Measurements from ENCODE around the gene RAD51B. TPM values are rescaled to one million over a fixed set of nuclear protein-coding genes. Genes with fewer than 3 reads are reported as not detected.

RAD51B gene
- total RNA-seq, 1 experiment from 2014 or later = 10.8 TPM

- no peaks in the 10 kb centered on the region for H3F3A ChIP-seq (ENCODE audit: low read length, unreplicated experiment)
Observed at GRCh38 chr14:68677476-68677875, 857.9 kb downstream of the RAD51B start.

GRCh38 chr14:68677901-68678300 is 858.3 kb downstream of the RAD51B start:
- H3K9me3 ChIP-seq (ENCODE audit: low read length) = no peaks in the 10 kb centered on the region
- no peaks in the 10 kb centered on the region for H3K27me3 ChIP-seq (ENCODE audit: low read length)
- intact Hi-C loops (cut with micrococcal nuclease) = no loop called here
- ChIA-PET CTCF (no interaction called here), POLR2A (ENCODE audit: unreplicated experiment) (interaction anchor here (0.6 kb wide), 1 partner anchor 144 kb away, joined by 3 read pairs; no protein-coding TSS in a partner anchor)
- H3K4me2 ChIP-seq (ENCODE audit: low read length) = no peak overlapping the region
- H3K27ac ChIP-seq (ENCODE audit: low read length) = no peak overlapping the region
- H3F3A ChIP-seq (ENCODE audit: low read length, unreplicated experiment) = no peaks in the 10 kb centered on the region
- no peak for DNase-seq
- no peak overlapping the region for H2AFZ ChIP-seq (ENCODE audit: low read length)
- no peak overlapping the region for H3K4me3 ChIP-seq (ENCODE audit: low read length)
- H3K79me2 ChIP-seq (ENCODE audit: low read length) = no peaks in the 10 kb centered on the region
- peaks cover 29% of the 10 kb centered on the region for H3K4me1 ChIP-seq (ENCODE audit: insufficient read depth, low read length)
- H3K9me2 ChIP-seq (replicated peaks; ENCODE audit: low read length) = no peaks in the 10 kb centered on the region
- TF ChIP-seq EZH2 (IDR thresholded peaks at IDR 0.05; ENCODE audit: low read length, unreplicated experiment) (no peak), CTCF (conservative IDR thresholded peaks at IDR 0.05; ENCODE audit: low read depth, low read length) (no peak), EZH2phosphoT487 (IDR thresholded peaks at IDR 0.05; ENCODE audit: borderline replicate concordance, low read length) (no peak)
- BruUV-seq (replicated peaks) = no TSS peak
- ATAC-seq = no peak
- H3K36me3 ChIP-seq (ENCODE audit: low read depth, low read length) = no peaks in the 10 kb centered on the region
- no peaks in the 10 kb centered on the region for H4K20me1 ChIP-seq (ENCODE audit: low read length)
- H3K9ac ChIP-seq (ENCODE audit: low read length) = no peak overlapping the region

More at GRCh38 chr14:68677476-68677875, 857.9 kb downstream of the RAD51B start:
- H3K27me3 ChIP-seq (ENCODE audit: low read length) = no peaks in the 10 kb centered on the region
- H3K9ac ChIP-seq (ENCODE audit: low read length) = no peak overlapping the region
- no peaks in the 10 kb centered on the region for H3K79me2 ChIP-seq (ENCODE audit: low read length)
- CTCF ChIA-PET = no interaction called here
- no peaks in the 10 kb centered on the region for H3K36me3 ChIP-seq (ENCODE audit: low read depth, low read length)
- H3K4me3 ChIP-seq (ENCODE audit: low read length) = no peak overlapping the region
- H3K4me1 ChIP-seq (ENCODE audit: insufficient read depth, low read length) = peaks cover 26% of the 10 kb centered on the region
- no TSS peak for BruUV-seq (replicated peaks)
- no peak overlapping the region for H3K4me2 ChIP-seq (ENCODE audit: low read length)
- H3K9me2 ChIP-seq (replicated peaks; ENCODE audit: low read length) = no peaks in the 10 kb centered on the region
- TF ChIP-seq EZH2 (IDR thresholded peaks at IDR 0.05; ENCODE audit: low read length, unreplicated experiment) = no peak
- no peak for TF ChIP-seq EZH2phosphoT487 (IDR thresholded peaks at IDR 0.05; ENCODE audit: borderline replicate concordance, low read length)
- TF ChIP-seq CTCF (conservative IDR thresholded peaks at IDR 0.05; ENCODE audit: low read depth, low read length) = no peak
- H3K27ac ChIP-seq (ENCODE audit: low read length) = no peak overlapping the region
- H3K9me3 ChIP-seq (ENCODE audit: low read length) = no peaks in the 10 kb centered on the region
- ATAC-seq (no peak), DNase-seq (no peak)
- no peaks in the 10 kb centered on the region for H4K20me1 ChIP-seq (ENCODE audit: low read length)
- POLR2A ChIA-PET (ENCODE audit: unreplicated experiment) = no interaction called here
- no peak overlapping the region for H2AFZ ChIP-seq (ENCODE audit: low read length)
- intact Hi-C loops (cut with micrococcal nuclease) = no loop called here

- H3K79me2 ChIP-seq (ENCODE audit: low read length) = no peaks in the 10 kb centered on the region
- intact Hi-C loops (cut with micrococcal nuclease) = no loop called here
- no peaks in the 10 kb centered on the region for H3K9me3 ChIP-seq (ENCODE audit: low read length)
- ChIA-PET POLR2A (ENCODE audit: unreplicated experiment) (interaction anchor here (0.6 kb wide), 1 partner anchor 143 kb away, joined by 3 read pairs; no protein-coding TSS in a partner anchor), CTCF (no interaction called here)
- H3K4me3 ChIP-seq (ENCODE audit: low read length) = no peak overlapping the region
- no peaks in the 10 kb centered on the region for H3K9me2 ChIP-seq (replicated peaks; ENCODE audit: low read length)
- H3K4me1 ChIP-seq (ENCODE audit: insufficient read depth, low read length) = peaks cover 35% of the 10 kb centered on the region
- no peaks in the 10 kb centered on the region for H3F3A ChIP-seq (ENCODE audit: low read length, unreplicated experiment)
- ATAC-seq (no peak), DNase-seq (no peak)
- no peak overlapping the region for H2AFZ ChIP-seq (ENCODE audit: low read length)
- H3K9ac ChIP-seq (ENCODE audit: low read length) = no peak overlapping the region
- no peaks in the 10 kb centered on the region for H4K20me1 ChIP-seq (ENCODE audit: low read length)
- H3K27ac ChIP-seq (ENCODE audit: low read length) = no peak overlapping the region
- no peaks in the 10 kb centered on the region for H3K27me3 ChIP-seq (ENCODE audit: low read length)
- no TSS peak for BruUV-seq (replicated peaks)
- H3K4me2 ChIP-seq (ENCODE audit: low read length) = no peak overlapping the region
- H3K36me3 ChIP-seq (ENCODE audit: low read depth, low read length) = no peaks in the 10 kb centered on the region
- TF ChIP-seq EZH2 (IDR thresholded peaks at IDR 0.05; ENCODE audit: low read length, unreplicated experiment) (no peak), CTCF (conservative IDR thresholded peaks at IDR 0.05; ENCODE audit: low read depth, low read length) (no peak)
Observed at GRCh38 chr14:68678471-68678870, 858.9 kb downstream of the RAD51B start.

All from PC-3 (cell line).